Hematopoietic multipotent progenitor cell treated with erythropoietin and hydrocortisone succinate and interleukin-3 and kit ligand, for 8 days (in vitro differentiated cells): ENCODE measurements around the gene PANX3.
A peak's percentile ranks its signal among the peaks of the same experiment; 100 is the strongest.

ENCODE experiments used
- DNase-seq: peaks from one replicate; pipeline ENCODE4 v3.0.0-alpha.2; 2015

Gene PANX3

GRCh38 chr11:124622531-124623451, 11.6 kb downstream of the PANX3 start, which contains the start of gene TBRG1:
TBRG1 (plus strand) TSS chr11:124622864; CDS start chr11:124623084, 220 bp downstream.
- peak; percentile 94 for DNase-seq

GRCh38 chr11:124623861-124624525, 12.8 kb downstream of the PANX3 start:
- no peak for DNase-seq

GRCh38 chr11:124625504-124626168, 14.4 kb downstream of the PANX3 start:
- no peak for DNase-seq

- no peak for DNase-seq
These were observed 16.3 kb downstream of the PANX3 start for GRCh38 chr11:124627546-124627945.

- no peak for DNase-seq
These were observed 18.7 kb downstream of the PANX3 start for GRCh38 chr11:124629961-124630360.

- DNase-seq, result peak; percentile 28
These were observed 22.1 kb downstream of the PANX3 start for GRCh38 chr11:124633355-124633754.

- DNase-seq, result no peak
These were observed 24.7 kb downstream of the PANX3 start for GRCh38 chr11:124635932-124636331.

GRCh38 chr11:124638500-124638899, 27.3 kb downstream of the PANX3 start:
- peak; percentile 49 for DNase-seq

- no peak for DNase-seq
These were observed 28.0 kb downstream of the PANX3 start for GRCh38 chr11:124639186-124639585.

GRCh38 chr11:124640666-124641065, 29.4 kb downstream of the PANX3 start:
- peak; percentile 38 for DNase-seq

GRCh38 chr11:124642628-124643027, 31.4 kb downstream of the PANX3 start:
- DNase-seq, result no peak

GRCh38 chr11:124643042-124643604, 31.9 kb downstream of the PANX3 start:
- DNase-seq, result no peak

GRCh38 chr11:124643605-124644425, 32.6 kb downstream of the PANX3 start:
- DNase-seq, result peak; percentile 87

GRCh38 chr11:124644426-124645280, 33.4 kb downstream of the PANX3 start:
- DNase-seq, result peak; percentile 83

- DNase-seq, result no peak
These were observed 34.9 kb downstream of the PANX3 start for GRCh38 chr11:124646148-124646547.

- no peak for DNase-seq
These were observed 37.4 kb downstream of the PANX3 start for GRCh38 chr11:124648610-124649009.

- no peak for DNase-seq
These were observed 45.8 kb downstream of the PANX3 start for GRCh38 chr11:124656774-124657630.

- no peak for DNase-seq
These were observed 46.7 kb downstream of the PANX3 start for GRCh38 chr11:124657904-124658303.

- DNase-seq, result no peak
These were observed 47.3 kb downstream of the PANX3 start for GRCh38 chr11:124658501-124658900.

- no peak for DNase-seq
These were observed 47.8 kb downstream of the PANX3 start for GRCh38 chr11:124658986-124659385.
